T-cell (primary cell): ENCODE data around the gene ADAM12. TPM values are rescaled to one million over a fixed set of nuclear protein-coding genes. Genes with fewer than 3 reads are reported as not detected.

Experiments used
- ATAC-seq, 4 experiments: fragments of 200-7000 bp in 3 of 4; fragments of 150-1000 bp in 1 of 4; cut with Tn5 transposase; replicated peaks in 1 of 4; 1 replicate in 3 of 4; 2 replicates in 1 of 4; pipeline ENCODE4 v1.10.0; 2021; ENCODE audit warnings: moderate library complexity in 3 of 4, mild to moderate bottlenecking in 2 of 4, moderate number of reproducible peaks in 1 of 4
- CTCF ChIA-PET, 2 donors: fragments of 300-600 bp; sonication (Branson Sonifier 250); formaldehyde crosslinking; loops; one replicate each; lab custom pipeline; 2022; ENCODE audit warnings: antibody characterized with exemption in 2 of 2; lab: Charles Lee
- POLR2A ChIA-PET, 2 donors: fragments of 300-600 bp; sonication (Branson Sonifier 250); formaldehyde crosslinking; loops; one replicate each; lab custom pipeline; 2022; ENCODE audit warnings: antibody characterized with exemption in 2 of 2; lab: Charles Lee
- DNase-seq, 35 experiments: peaks; one replicate each; pipeline versions ENCODE4 v3.0.0 to v3.0.0-alpha.2; 2013 to 2023
- H3K27ac ChIP-seq: one replicate; pipeline ENCODE4 v1.5.1; 2013; ENCODE audit warnings: low read length
- H3K27me3 ChIP-seq, 2 experiments: replicated peaks in 1 of 2; 1 replicate in 1 of 2; 2 replicates in 1 of 2; pipeline versions ENCODE4 v1.6.1 to v1.7.0; 2013; ENCODE audit warnings: low read length in 1 of 2, mixed read lengths in 1 of 2; ENCODE audit not compliant: control insufficient read depth in 2 of 2, insufficient read depth in 2 of 2; ENCODE audit errors: extremely low read depth in 1 of 2
- H3K36me3 ChIP-seq, 2 donors: 1 replicate in 1 of 2; 2 replicates in 1 of 2; pipeline versions ENCODE4 v1.6.1 to v1.7.0; 2013; ENCODE audit warnings: low read length in 1 of 2; ENCODE audit not compliant: control insufficient read depth in 2 of 2, insufficient read depth in 1 of 2; ENCODE audit errors: extremely low read depth in 1 of 2
- H3K4me1 ChIP-seq, 2 experiments: 1 replicate in 1 of 2; 2 replicates in 1 of 2; pipeline versions ENCODE4 v1.6.1 to v1.7.0; 2013; ENCODE audit warnings: low read length in 2 of 2, mixed read lengths in 1 of 2; ENCODE audit not compliant: insufficient read depth in 2 of 2, control insufficient read depth in 1 of 2; ENCODE audit errors: extremely low read depth in 1 of 2
- H3K4me3 ChIP-seq, 2 donors: 1 replicate in 1 of 2; 2 replicates in 1 of 2; pipeline versions ENCODE4 v1.5.1 to v1.7.0; 2013; ENCODE audit warnings: mild to moderate bottlenecking in 2 of 2, low read length in 1 of 2, moderate library complexity in 1 of 2; ENCODE audit not compliant: control insufficient read depth in 1 of 2; ENCODE audit errors: extremely low read depth in 1 of 2
- H3K9me3 ChIP-seq: 2 replicates; pipeline ENCODE4 v1.7.0; 2013
- H3K27ac Mint-ChIP-seq, 2 donors: one replicate each; pipeline ENCODE4 v1.8.0; 2020 to 2021; ENCODE audit warnings: mild to moderate bottlenecking in 2 of 2, mixed read lengths in 2 of 2
- H3K27me3 Mint-ChIP-seq, 2 donors: one replicate each; pipeline ENCODE4 v1.8.0; 2021 to 2022; ENCODE audit warnings: mixed read lengths in 2 of 2
- H3K36me3 Mint-ChIP-seq: one replicate; pipeline ENCODE4 v1.8.0; 2021; ENCODE audit warnings: mixed read lengths
- H3K4me1 Mint-ChIP-seq, 3 donors: one replicate each; pipeline ENCODE4 v1.8.0; 2020 to 2022; ENCODE audit warnings: mixed read lengths in 3 of 3, mild to moderate bottlenecking in 1 of 3
- H3K4me3 Mint-ChIP-seq, 3 donors: one replicate each; pipeline ENCODE4 v1.8.0; 2020 to 2022; ENCODE audit warnings: mild to moderate bottlenecking in 3 of 3, mixed read lengths in 3 of 3, moderate library complexity in 3 of 3
- H3K9me3 Mint-ChIP-seq, 3 donors: one replicate each; pipeline ENCODE4 v1.8.0; 2020 to 2022; ENCODE audit warnings: mixed read lengths in 3 of 3
- WGBS: methylation state at CpG from one replicate; pipeline ENCODE4 v1.1.5; 2013; ENCODE audit warnings: missing lambda C conversion rate; ENCODE audit not compliant: insufficient coverage; 5-methylcytosine and 5-hydroxymethylcytosine counted together
- total RNA-seq, 35 experiments: library from RNA in 6 of 35; stranded (reverse) in 6 of 35; fragments of 120-200 nt in 1 of 35; gene quantifications; one replicate each; pipeline versions ENCODE4 v1.2.1 to v1.2.4 and lab custom pipeline; 2013 to 2026

Gene ADAM12
- total RNA-seq, 5 donors from 2014 or later (not counting 1 experiment from before 2014, with no cell fraction given): 0.35 to 5.7 (median 1.2) TPM

DNA sequence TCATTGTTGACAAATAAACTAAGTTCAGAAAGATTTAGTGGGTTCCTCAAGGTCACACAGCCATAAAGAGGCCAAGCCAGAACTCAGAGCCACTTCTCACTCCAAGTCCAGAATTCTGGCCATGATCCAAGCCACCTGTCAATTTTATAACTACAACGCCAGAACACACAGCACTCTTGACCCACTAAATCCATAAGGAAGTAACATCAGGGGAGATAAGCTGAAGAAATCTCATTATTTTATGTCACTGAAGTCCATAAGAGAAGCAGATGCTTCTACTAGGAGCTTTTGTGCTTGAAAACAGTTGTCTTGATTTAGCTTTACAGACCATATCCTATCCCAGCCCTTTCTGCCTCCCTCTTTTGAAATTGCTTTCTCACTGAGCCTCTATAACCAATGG, 15.9 kb downstream of the ADAM12 start:
- ATAC-seq (no peak), DNase-seq (no peak)
- peaks cover 2 to 12% (median 10%) of the 10 kb centered on the region in 3 donors for H3K9me3 Mint-ChIP-seq
- POLR2A ChIA-PET: no interaction called here
- H3K36me3 Mint-ChIP-seq: no peaks in the 10 kb centered on the region
- H3K36me3 ChIP-seq: no peaks in the 10 kb centered on the region
- H3K4me1 ChIP-seq: no peaks in the 10 kb centered on the region
- H3K9me3 ChIP-seq: no peaks in the 10 kb centered on the region
- no peaks in the 10 kb centered on the region for H3K27me3 Mint-ChIP-seq
- H3K4me3 Mint-ChIP-seq: no peak overlapping the region
- no peak overlapping the region for H3K4me3 ChIP-seq
- CTCF ChIA-PET: no interaction called here
- no peak overlapping the region for H3K27ac ChIP-seq
- no peaks in the 10 kb centered on the region for H3K4me1 Mint-ChIP-seq
- H3K27ac Mint-ChIP-seq: no peak overlapping the region
- no CpG with 5 or more reads among the region's 1 CpG for WGBS
- peaks cover 0 to 3% of the 10 kb centered on the region in 2 experiments for H3K27me3 ChIP-seq

DNA sequence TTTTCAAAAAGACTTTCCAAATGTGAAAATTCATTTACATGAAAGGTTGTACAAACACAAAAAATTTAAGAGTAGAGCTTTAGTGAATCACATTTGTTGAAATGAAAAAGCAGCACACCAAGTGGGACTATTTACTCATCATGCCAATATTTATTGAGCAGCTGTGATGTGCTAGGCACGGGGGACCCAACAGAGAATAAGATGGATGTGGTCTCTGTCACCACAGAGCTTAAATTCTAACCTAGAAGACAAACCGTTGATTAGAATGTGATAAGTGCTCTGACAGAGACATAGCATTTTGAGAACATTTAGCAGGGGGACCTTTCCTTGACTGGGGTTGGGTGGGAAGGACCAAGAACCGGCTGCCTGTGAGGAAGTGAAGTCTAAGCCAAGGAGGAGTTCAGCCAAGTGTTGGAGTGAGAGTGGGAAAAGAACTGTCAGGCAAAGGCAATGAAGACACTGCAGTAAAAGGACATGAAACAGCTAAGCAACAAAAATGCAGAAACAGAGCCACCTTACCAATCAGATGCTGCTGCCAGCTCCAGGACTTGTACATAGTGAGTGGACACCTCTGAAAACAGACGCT, 19.1 kb downstream of the ADAM12 start:
- Histone ChIP-seq H3K4me1 (no peaks in the 10 kb centered on the region), H3K27ac (no peak overlapping the region), H3K36me3 (no peaks in the 10 kb centered on the region), H3K4me3 (no peak overlapping the region), H3K27me3 (peaks cover 0 to 3% of the 10 kb centered on the region in 2 experiments), H3K9me3 (no peaks in the 10 kb centered on the region)
- Mint-ChIP-seq H3K4me3 (no peak overlapping the region), H3K27me3 (no peaks in the 10 kb centered on the region), H3K4me1 (no peaks in the 10 kb centered on the region), H3K9me3 (peaks cover 0 to 4% (median 0%) of the 10 kb centered on the region in 3 donors), H3K36me3 (no peaks in the 10 kb centered on the region), H3K27ac (peak overlapping the region in 1 of 2 donors; percentile 41)
- DNase-seq (no peak), ATAC-seq (no peak)
- POLR2A ChIA-PET: no interaction called here
- WGBS: no CpG with 5 or more reads among the region's 4 CpGs
- CTCF ChIA-PET: no interaction called here

DNA sequence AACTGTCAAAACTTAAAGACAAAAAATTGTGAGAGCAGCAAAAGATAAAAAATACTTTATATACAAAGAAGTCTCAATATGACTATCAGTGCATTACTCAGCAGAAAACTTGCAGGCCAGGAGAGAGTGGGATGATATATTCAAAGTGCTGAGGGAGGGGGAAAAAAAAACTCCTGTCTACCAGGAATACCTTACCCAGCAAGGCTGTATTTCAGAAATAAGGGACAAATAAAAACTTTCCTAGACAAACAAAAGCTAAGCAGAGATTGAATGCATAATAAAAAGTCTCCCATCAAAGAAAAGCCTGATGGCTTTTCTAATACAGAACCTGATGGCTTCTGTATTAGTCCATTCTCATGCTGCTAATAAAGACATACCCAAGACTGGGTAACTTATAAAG, 31.1 kb downstream of the ADAM12 start:
- CTCF ChIA-PET: no interaction called here
- Mint-ChIP-seq H3K4me3 (no peak overlapping the region), H3K27ac (no peak overlapping the region)

DNA sequence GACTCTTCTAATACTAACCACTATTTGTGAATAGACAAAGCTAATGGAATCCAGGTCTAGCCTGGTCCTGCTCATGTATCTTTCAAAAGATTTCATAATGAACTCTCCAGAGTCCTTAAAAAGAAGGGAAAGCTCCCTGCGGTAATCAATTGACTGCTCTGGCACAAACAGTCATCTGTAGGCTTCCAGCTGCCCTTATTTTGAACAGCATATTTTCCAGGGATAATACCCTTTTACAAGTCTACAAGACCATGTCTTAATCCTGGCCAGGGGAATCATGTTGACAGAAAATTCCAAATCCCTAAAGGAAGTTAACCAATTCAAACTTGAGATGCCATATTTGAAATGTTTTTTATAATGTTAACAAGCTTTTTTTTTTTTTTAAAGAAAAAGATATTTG, 34.6 kb downstream of the ADAM12 start:
- Mint-ChIP-seq H3K4me1 (no peaks in the 10 kb centered on the region), H3K4me3 (no peak overlapping the region), H3K27ac (no peak overlapping the region), H3K27me3 (peaks cover 1 to 11% of the 10 kb centered on the region in 2 donors), H3K9me3 (peaks cover 22 to 29% (median 27%) of the 10 kb centered on the region in 3 donors), H3K36me3 (peaks cover 3% of the 10 kb centered on the region)
- Histone ChIP-seq H3K4me3 (no peak overlapping the region), H3K27ac (no peak overlapping the region), H3K4me1 (no peaks in the 10 kb centered on the region), H3K36me3 (no peaks in the 10 kb centered on the region), H3K9me3 (no peaks in the 10 kb centered on the region), H3K27me3 (no peaks in the 10 kb centered on the region)
- DNase-seq (no peak), ATAC-seq (no peak)
- POLR2A ChIA-PET: no interaction called here
- WGBS: no CpG with 5 or more reads among the region's 1 CpG
- CTCF ChIA-PET: no interaction called here

More for the DNA sequence above, 31.1 kb downstream of the ADAM12 start:
- H3K27ac ChIP-seq: no peak overlapping the region
- no peaks in the 10 kb centered on the region for H3K36me3 ChIP-seq
- no peaks in the 10 kb centered on the region for H3K9me3 ChIP-seq
- DNase-seq (no peak), ATAC-seq (no peak)
- H3K4me1 ChIP-seq: no peaks in the 10 kb centered on the region
- peaks cover 0 to 3% of the 10 kb centered on the region in 2 donors for H3K27me3 Mint-ChIP-seq
- H3K27me3 ChIP-seq: peaks cover 0 to 2% of the 10 kb centered on the region in 2 experiments
- POLR2A ChIA-PET: no interaction called here
- H3K4me3 ChIP-seq: no peak overlapping the region
- no peaks in the 10 kb centered on the region for H3K4me1 Mint-ChIP-seq
- peaks cover 7% of the 10 kb centered on the region for H3K36me3 Mint-ChIP-seq
- H3K9me3 Mint-ChIP-seq: peaks cover 25 to 45% (median 41%) of the 10 kb centered on the region in 3 donors

DNA sequence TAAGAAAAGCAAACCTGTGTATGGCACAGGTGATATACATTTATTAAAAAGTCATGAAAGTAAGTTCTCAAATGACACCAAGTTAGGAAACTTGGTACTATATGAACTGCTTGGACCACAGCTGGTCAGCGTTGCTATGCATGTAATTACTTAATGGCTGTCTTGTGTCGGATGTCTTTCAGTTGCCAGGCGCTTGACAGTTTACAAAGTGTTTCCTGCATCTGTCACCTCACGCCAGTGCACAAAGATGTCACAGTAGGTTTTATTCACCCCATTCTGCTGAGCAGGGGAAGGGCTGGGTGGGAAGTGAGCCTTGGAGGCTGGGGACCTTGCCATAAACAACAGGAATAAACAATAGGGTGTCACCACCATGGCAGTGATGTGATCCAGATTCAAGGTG, 35.8 kb downstream of the ADAM12 start:
- CTCF ChIA-PET: no interaction called here
- no peaks in the 10 kb centered on the region for H3K4me1 Mint-ChIP-seq

DNA sequence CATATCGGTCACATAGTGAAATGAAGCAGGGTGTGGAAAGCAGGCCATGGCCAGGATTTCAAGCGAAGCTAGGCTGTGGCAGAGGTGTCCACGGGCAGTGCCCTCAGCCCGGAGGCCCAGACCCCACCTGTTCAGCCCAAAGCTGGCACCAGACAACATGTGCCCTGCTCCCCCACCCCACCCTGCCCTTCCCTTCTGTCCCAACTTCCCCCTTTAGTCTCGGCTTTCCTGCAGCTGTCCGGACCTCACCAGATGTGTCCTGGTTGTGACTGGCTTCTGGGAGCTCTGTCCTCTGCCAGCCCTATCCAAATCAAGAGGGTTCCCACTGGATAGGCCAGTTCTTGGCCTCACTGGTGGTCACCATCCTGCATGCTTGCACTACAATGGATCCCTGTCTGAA, 37.3 kb downstream of the ADAM12 start:
- Mint-ChIP-seq H3K9me3 (peaks cover 7 to 15% (median 9%) of the 10 kb centered on the region in 3 donors), H3K4me1 (no peaks in the 10 kb centered on the region), H3K27me3 (peaks cover 1 to 11% of the 10 kb centered on the region in 2 donors), H3K27ac (no peak overlapping the region), H3K4me3 (no peak overlapping the region), H3K36me3 (no peaks in the 10 kb centered on the region)
- H3K27ac ChIP-seq: no peak overlapping the region
- WGBS: 49% methylated on average over 4 of the region's 6 CpGs
- H3K27me3 ChIP-seq: peaks cover 0 to 2% of the 10 kb centered on the region in 2 experiments
- ChIA-PET POLR2A (no interaction called here), CTCF (no interaction called here)
- H3K4me1 ChIP-seq: no peaks in the 10 kb centered on the region
- no peak overlapping the region for H3K4me3 ChIP-seq
- H3K9me3 ChIP-seq: no peaks in the 10 kb centered on the region
- ATAC-seq (no peak), DNase-seq (no peak)
- no peaks in the 10 kb centered on the region for H3K36me3 ChIP-seq

More for the DNA sequence above, 35.8 kb downstream of the ADAM12 start:
- H3K27ac ChIP-seq: no peak overlapping the region
- peaks cover 1 to 11% of the 10 kb centered on the region in 2 donors for H3K27me3 Mint-ChIP-seq
- H3K9me3 Mint-ChIP-seq: peaks cover 18 to 21% (median 21%) of the 10 kb centered on the region in 3 donors
- H3K4me3 Mint-ChIP-seq: no peak overlapping the region
- ATAC-seq: no peak
- no peak overlapping the region for H3K27ac Mint-ChIP-seq
- no peaks in the 10 kb centered on the region for H3K36me3 Mint-ChIP-seq
- no peak overlapping the region for H3K4me3 ChIP-seq
- POLR2A ChIA-PET: no interaction called here
- DNase-seq: no peak
- H3K36me3 ChIP-seq: no peaks in the 10 kb centered on the region
- no peaks in the 10 kb centered on the region for H3K9me3 ChIP-seq
- WGBS: 92% methylated on average over 2 of the region's 4 CpGs
- no peaks in the 10 kb centered on the region for H3K4me1 ChIP-seq
- peaks cover 0 to 2% of the 10 kb centered on the region in 2 experiments for H3K27me3 ChIP-seq
